Activated CD4-positive, alpha-beta T cell treated with anti-CD3 and anti-CD28 coated beads, Interleukin-2, Interleukin-4, amounts not matched to agents 100 ng/mL and 50 ng/mL, durations not matched to agents 16 hours and 8 hours (primary cell): ENCODE measurements around the gene YTHDC1.
"Not testable (repeated sequence)": the region's sequence is repeated elsewhere in the genome, so short reads cannot be mapped to it uniquely, and the experiment has no call there.

Experiments
- DNase-seq: peaks from one replicate; pipeline ENCODE4 v3.0.0-alpha.2; 2020; ENCODE audit warnings: low spot score

The YTHDC1 gene

GRCh38 chr4:68349649-68350360, at the start of gene YTHDC1:
Gene YTHDC1 (minus strand): TSS chr4:68350090. CDS start chr4:68349753, 337 bp downstream.
- DNase-seq: peak; percentile 94

GRCh38 chr4:68399306-68399705, 49.4 kb upstream of the YTHDC1 start:
- DNase-seq: no peak

GRCh38 chr4:68396756-68397155, 46.9 kb upstream of the YTHDC1 start:
- DNase-seq: no peak

- no peak for DNase-seq
Observed at GRCh38 chr4:68391436-68391835, 41.5 kb upstream of the YTHDC1 start.

GRCh38 chr4:68390205-68390935, 40.5 kb upstream of the YTHDC1 start:
- DNase-seq: no peak

GRCh38 chr4:68389386-68389913, 39.6 kb upstream of the YTHDC1 start:
- not testable (repeated sequence) for DNase-seq

- DNase-seq: no peak
Observed at GRCh38 chr4:68388347-68388865, 38.5 kb upstream of the YTHDC1 start.

- DNase-seq: no peak
Observed at GRCh38 chr4:68385267-68385666, 35.4 kb upstream of the YTHDC1 start.

GRCh38 chr4:68383115-68383514, 33.2 kb upstream of the YTHDC1 start:
- no peak for DNase-seq

GRCh38 chr4:68378226-68378625, 28.3 kb upstream of the YTHDC1 start:
- no peak for DNase-seq

GRCh38 chr4:68375667-68376559, 26.0 kb upstream of the YTHDC1 start:
- DNase-seq: peak; percentile 67

- peak; percentile 69 for DNase-seq
Observed at GRCh38 chr4:68373513-68373912, 23.6 kb upstream of the YTHDC1 start.

GRCh38 chr4:68372588-68372987, 22.7 kb upstream of the YTHDC1 start:
- DNase-seq: no peak

- no peak for DNase-seq
Observed at GRCh38 chr4:68369142-68369805, 19.4 kb upstream of the YTHDC1 start.

GRCh38 chr4:68368691-68369131, 18.8 kb upstream of the YTHDC1 start:
- no peak for DNase-seq

- DNase-seq: no peak
Observed at GRCh38 chr4:68367835-68368234, 17.9 kb upstream of the YTHDC1 start.

GRCh38 chr4:68366600-68366999, 16.7 kb upstream of the YTHDC1 start:
- DNase-seq: no peak

GRCh38 chr4:68365068-68365467, 15.2 kb upstream of the YTHDC1 start:
- DNase-seq: no peak

GRCh38 chr4:68361146-68361589, 11.3 kb upstream of the YTHDC1 start:
- DNase-seq: no peak

GRCh38 chr4:68360231-68360968, 10.5 kb upstream of the YTHDC1 start:
- DNase-seq: no peak

GRCh38 chr4:68359508-68359907, 9.6 kb upstream of the YTHDC1 start:
- no peak for DNase-seq
